Measurements from ENCODE around the gene VIM. TPM values are rescaled to one million over a fixed set of nuclear protein-coding genes. Genes with fewer than 3 reads are reported as not detected.

VIM gene
- total RNA-seq, 1 experiment from 2014 or later: 50.4 TPM

GRCh38 chr10:17209302-17209701 is 18.7 kb upstream of the VIM start:
- Histone ChIP-seq H3K4me1 (peaks cover 46% of the 10 kb centered on the region), H3K9me3 (no peaks in the 10 kb centered on the region), H3K4me3 (ENCODE audit: low read depth, low read length) (no peak overlapping the region), H3K36me3 (ENCODE audit: control insufficient read depth, insufficient read depth, low read length) (no peaks in the 10 kb centered on the region), H3K27me3 (replicated peaks; ENCODE audit: control insufficient read depth, insufficient read depth, low read length) (no peaks in the 10 kb centered on the region)
- peaks cover 36% of the 10 kb centered on the region for H3K4me1 Mint-ChIP-seq (ENCODE audit: low read depth, unreplicated experiment)
- H3K4me3 Mint-ChIP-seq (ENCODE audit: unreplicated experiment): no peak overlapping the region
- intact Hi-C loops (cut with micrococcal nuclease; ENCODE audit: unreplicated experiment): no loop called here
- no peaks in the 10 kb centered on the region for H3K9me3 Mint-ChIP-seq (ENCODE audit: unreplicated experiment)
- no peaks in the 10 kb centered on the region for H3K36me3 Mint-ChIP-seq (ENCODE audit: insufficient read depth, unreplicated experiment)
- no peak overlapping the region for H3K27ac Mint-ChIP-seq (ENCODE audit: unreplicated experiment)
- TF ChIP-seq CTCF (IDR thresholded peaks at IDR 0.05; ENCODE audit: insufficient read depth in 1 of 2, low read depth in 1 of 2, low read length in 1 of 2, severe bottlenecking in 1 of 2, unreplicated experiment in 1 of 2): no peak
- POLR2A ChIA-PET: no interaction called here
- CTCF ChIA-PET: no interaction called here
- no peak for DNase-seq
- no TSS peak for BruUV-seq (replicated peaks)
- H3K27me3 Mint-ChIP-seq (ENCODE audit: insufficient read depth, unreplicated experiment): no peaks in the 10 kb centered on the region

GRCh38 chr10:17209881-17210280 is 18.2 kb upstream of the VIM start:
- peak overlapping the region; percentile 18 for H3K4me3 Mint-ChIP-seq (ENCODE audit: unreplicated experiment)
- Histone ChIP-seq H3K27me3 (replicated peaks; ENCODE audit: control insufficient read depth, insufficient read depth, low read length) (no peaks in the 10 kb centered on the region), H3K4me1 (peaks cover 51% of the 10 kb centered on the region), H3K36me3 (ENCODE audit: control insufficient read depth, insufficient read depth, low read length) (no peaks in the 10 kb centered on the region), H3K4me3 (ENCODE audit: low read depth, low read length) (no peak overlapping the region), H3K9me3 (no peaks in the 10 kb centered on the region)
- no peak for DNase-seq
- ChIA-PET CTCF (no interaction called here), POLR2A (no interaction called here)
- H3K9me3 Mint-ChIP-seq (ENCODE audit: unreplicated experiment): no peaks in the 10 kb centered on the region
- no peak overlapping the region for H3K27ac Mint-ChIP-seq (ENCODE audit: unreplicated experiment)
- peaks cover 37% of the 10 kb centered on the region for H3K4me1 Mint-ChIP-seq (ENCODE audit: low read depth, unreplicated experiment)
- no peaks in the 10 kb centered on the region for H3K27me3 Mint-ChIP-seq (ENCODE audit: insufficient read depth, unreplicated experiment)
- BruUV-seq (replicated peaks): no TSS peak
- no peaks in the 10 kb centered on the region for H3K36me3 Mint-ChIP-seq (ENCODE audit: insufficient read depth, unreplicated experiment)
- TF ChIP-seq CTCF (IDR thresholded peaks at IDR 0.05; ENCODE audit: insufficient read depth in 1 of 2, low read depth in 1 of 2, low read length in 1 of 2, severe bottlenecking in 1 of 2, unreplicated experiment in 1 of 2): no peak
- intact Hi-C loops (cut with micrococcal nuclease; ENCODE audit: unreplicated experiment): no loop called here

DNA sequence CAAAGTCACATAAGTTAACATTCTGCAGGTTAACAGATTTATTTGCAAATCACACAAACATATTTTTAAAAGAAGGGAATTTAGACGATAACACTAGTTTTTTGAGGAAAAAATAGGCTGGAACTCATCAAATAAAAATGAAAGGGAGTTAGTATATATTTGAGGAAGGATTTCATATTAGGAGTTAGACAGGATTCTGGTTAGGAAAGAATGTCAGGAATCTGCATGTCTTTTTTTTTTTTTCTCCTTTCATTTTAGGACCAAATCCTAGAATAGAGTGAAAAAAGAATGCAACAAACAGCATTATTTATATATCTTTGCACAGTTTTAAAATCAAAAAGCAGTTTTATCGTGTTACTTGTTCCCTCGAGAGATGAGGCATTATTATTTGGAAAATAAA is 17.7 kb upstream of the VIM start:
- Histone ChIP-seq H3K9me3 (no peaks in the 10 kb centered on the region), H3K4me1 (peaks cover 54% of the 10 kb centered on the region), H3K4me3 (ENCODE audit: low read depth, low read length) (no peak overlapping the region), H3K36me3 (ENCODE audit: control insufficient read depth, insufficient read depth, low read length) (no peaks in the 10 kb centered on the region), H3K27me3 (replicated peaks; ENCODE audit: control insufficient read depth, insufficient read depth, low read length) (no peaks in the 10 kb centered on the region)
- intact Hi-C loops (cut with micrococcal nuclease; ENCODE audit: unreplicated experiment): no loop called here
- no peaks in the 10 kb centered on the region for H3K36me3 Mint-ChIP-seq (ENCODE audit: insufficient read depth, unreplicated experiment)
- BruUV-seq (replicated peaks): no TSS peak
- H3K4me3 Mint-ChIP-seq (ENCODE audit: unreplicated experiment): peak overlapping the region; percentile 18
- peaks cover 40% of the 10 kb centered on the region for H3K4me1 Mint-ChIP-seq (ENCODE audit: low read depth, unreplicated experiment)
- DNase-seq: no peak
- no peak for TF ChIP-seq CTCF (IDR thresholded peaks at IDR 0.05; ENCODE audit: insufficient read depth in 1 of 2, low read depth in 1 of 2, low read length in 1 of 2, severe bottlenecking in 1 of 2, unreplicated experiment in 1 of 2)
- ChIA-PET POLR2A (no interaction called here), CTCF (no interaction called here)
- no peaks in the 10 kb centered on the region for H3K9me3 Mint-ChIP-seq (ENCODE audit: unreplicated experiment)
- no peak overlapping the region for H3K27ac Mint-ChIP-seq (ENCODE audit: unreplicated experiment)
- H3K27me3 Mint-ChIP-seq (ENCODE audit: insufficient read depth, unreplicated experiment): no peaks in the 10 kb centered on the region

Measured in Caco-2 (cell line).